NCI-H2196 (cell line): Measurements from ENCODE around the gene GLYATL1.

Experiments used
- DNase-seq: peaks from one replicate; lab custom pipeline; 2025; ENCODE audit not compliant: unreplicated experiment; lab: John Stamatoyannopoulos, UW

GLYATL1 gene

DNA sequence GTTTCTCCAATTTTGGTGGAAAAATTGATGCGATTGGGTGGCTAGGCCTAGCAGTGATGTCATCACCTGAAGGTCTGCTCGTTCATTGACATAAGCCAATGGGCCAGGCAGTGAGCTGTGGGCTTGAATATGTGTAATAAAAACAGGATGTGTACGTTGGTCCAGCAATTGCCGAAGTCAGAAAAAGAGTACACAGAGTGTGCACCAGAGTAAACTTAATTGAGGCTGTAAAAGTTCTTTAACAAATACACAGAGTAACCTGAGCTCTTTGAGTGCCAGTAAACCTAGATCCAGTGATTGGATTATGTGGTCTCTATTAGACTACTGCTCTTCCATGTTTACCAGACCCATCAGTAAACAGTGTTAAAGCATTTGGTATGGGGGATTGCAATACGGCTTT is 13.0 kb upstream of the GLYATL1 start:
- DNase-seq, result peak; percentile 28

DNA sequence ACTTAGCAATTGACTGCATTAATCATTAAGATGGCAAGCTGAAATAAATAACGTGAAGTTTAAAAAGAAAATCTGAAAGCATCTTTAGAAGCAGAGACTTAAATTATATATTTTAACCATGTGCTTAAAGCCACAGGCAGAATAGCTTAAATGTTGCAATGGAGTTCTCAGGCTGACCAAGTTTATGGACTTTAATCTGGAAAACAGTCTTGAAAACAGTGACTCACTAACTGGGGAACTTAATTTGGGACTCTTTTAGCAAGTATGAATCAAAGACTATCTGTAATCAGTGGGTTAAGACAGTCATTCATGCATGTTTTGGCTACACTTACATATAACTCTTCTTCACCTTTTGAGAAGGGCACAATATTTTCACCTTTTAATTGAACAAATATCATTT is 12.6 kb upstream of the GLYATL1 start:
- no peak for DNase-seq

DNA sequence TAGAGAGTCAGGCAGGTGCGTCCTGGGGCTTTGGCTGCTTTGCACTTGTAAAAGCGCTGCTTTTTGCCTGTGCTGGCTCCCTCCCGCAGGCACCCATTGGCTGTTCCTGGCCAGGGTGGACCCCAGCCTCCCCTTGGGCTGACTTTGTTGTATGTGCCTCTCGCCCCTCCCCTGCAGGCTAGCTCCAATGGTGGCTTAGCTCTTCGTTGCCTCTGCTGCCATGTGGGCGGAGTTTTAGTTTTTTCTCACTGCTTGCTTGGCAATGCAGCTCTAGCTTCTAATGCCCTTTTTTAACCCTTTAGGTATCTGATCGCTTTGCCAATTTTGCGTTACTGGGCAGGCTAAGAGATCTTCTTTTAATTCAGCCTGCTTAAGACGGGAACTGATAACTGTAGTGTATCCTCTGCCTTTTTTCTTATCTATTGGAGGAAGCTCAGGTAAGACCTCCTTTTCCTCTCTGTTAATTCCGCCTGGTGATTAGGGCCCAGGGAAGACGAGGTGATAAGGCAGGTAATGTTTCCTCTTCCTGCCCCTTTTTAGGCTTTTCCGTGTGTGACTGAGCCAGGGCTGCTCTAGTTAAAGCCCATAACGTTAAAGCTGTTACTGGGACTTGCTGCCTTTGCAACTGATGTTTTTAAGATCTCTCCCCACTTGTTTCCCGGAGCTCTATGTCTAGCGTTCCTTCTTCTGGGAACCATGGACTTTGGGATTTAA is 11.7 kb upstream of the GLYATL1 start:
- DNase-seq, result peak; percentile 82

DNA sequence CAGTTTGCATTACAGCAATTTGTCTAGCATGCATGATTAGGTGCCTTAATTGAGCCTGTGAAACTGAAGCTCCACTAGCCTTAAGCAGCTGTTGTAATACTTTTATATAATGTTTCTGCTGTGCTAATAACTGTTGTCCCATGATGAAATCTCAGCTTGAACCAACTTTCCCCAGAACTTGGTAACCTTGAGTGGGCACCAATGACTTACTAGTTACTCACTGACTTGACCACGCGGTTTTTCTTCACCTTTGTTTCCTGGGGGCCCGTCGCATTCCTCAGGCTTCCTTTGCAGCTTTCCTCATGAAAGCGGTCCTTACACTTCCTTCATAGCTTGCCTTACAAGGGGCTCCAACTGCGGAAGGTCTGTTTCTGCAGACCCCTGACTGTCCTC is 11.2 kb upstream of the GLYATL1 start:
- no peak for DNase-seq

DNA sequence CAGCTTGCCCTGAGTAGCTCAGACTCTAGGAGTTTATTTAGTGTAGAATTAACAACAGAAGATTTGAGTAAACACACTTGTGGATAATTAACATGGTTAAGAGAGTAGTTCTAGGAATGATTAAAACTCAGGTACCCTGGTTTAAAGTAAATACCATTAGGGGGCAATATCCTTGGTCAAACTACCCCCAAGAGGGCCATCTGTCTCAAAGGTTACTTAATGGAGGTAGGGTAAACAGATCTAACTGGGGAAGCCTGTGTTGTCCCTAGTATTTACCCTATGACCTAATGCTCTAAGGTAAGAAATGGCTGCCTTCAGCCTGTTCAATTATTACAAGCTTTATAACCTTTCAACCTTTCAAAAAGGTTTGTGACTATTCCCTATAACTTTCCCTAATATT is 10.6 kb upstream of the GLYATL1 start:
- peak; percentile 42 for DNase-seq

DNA sequence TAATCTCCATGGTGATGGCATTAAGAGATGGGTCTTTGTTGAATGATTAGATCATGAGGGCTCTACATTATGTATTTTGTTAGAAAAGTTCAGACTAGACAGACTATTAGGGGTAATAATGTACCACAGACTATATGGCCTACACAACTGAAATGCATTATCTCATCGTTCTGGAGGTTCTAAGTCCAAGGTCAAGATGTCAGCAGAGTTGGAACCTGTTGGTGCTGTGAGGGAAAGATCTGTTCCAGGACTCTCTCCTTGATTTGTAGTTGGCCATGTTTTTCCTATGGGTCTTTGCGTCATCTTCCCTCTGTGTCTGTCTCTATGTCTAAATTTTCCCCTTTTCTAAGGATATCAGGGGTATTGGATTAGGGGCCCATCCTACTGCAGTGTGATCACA is 8.4 kb upstream of the GLYATL1 start:
- DNase-seq, result no peak

DNA sequence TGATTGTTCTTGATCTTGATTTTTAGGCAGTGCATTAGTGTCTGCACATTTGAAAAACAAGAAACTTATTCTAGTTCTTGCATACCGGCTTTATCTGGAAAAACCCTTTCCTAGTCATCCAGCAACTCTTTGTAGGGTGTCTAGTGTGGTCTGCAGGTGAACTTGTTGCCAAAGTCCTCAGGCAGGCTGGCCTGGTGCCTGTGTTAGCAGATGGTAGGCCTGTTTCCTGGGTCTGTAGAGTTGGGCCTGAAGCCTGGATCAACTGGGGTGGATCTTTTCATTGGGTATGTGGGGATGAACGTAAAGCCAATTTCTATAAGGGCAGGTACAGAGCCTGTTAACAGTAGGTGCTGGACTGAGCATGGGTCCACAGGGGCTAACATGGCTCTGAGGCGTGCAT is 5.6 kb upstream of the GLYATL1 start:
- DNase-seq, result no peak

DNA sequence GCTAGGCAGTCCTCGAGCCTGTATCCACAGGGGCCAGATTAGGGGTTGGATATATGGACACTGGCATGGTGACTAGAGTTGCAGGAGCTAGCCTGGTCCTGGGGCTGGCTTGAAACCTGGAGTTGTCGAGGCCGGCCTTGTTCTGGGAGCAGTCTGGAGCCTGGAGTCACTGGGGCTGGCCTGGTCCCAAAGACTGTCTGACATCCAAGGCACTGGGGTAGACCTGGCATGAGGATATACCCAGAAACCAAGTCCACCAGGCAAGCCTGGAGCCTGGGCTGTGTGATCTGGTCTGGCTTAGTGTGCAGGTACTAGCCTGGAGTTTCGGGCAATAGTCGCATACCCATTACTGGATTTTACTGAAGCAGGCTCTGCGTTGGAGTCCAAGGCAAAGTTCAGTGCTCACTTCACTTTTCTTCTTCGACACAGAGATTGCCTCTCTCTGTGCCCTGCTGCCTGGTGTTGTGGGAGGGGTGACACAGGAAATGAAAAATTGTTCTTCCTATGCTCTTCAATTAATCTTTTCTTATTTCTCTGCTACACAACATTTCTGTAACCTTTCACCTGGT is 4.3 kb upstream of the GLYATL1 start:
- no peak for DNase-seq

DNA sequence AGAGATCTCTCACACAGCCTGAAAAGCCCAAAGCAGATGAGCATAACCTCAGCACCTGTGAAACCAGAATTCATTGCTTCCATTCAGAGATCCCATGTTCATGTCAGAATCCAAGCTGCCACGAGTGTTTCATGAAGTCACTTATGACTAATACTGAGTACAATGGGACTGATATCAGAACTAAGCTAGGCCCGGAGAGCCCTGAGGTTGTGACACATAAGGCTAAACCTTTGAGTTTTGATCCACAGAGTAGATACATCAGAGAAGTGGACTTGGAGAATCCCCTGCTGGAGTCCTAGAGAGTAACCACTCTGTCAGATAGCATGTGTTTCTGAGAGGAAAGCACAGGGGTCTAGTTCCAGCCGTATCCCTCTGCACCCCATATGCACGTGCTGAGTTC is 890 bp upstream of the GLYATL1 start:
- no peak for DNase-seq

DNA sequence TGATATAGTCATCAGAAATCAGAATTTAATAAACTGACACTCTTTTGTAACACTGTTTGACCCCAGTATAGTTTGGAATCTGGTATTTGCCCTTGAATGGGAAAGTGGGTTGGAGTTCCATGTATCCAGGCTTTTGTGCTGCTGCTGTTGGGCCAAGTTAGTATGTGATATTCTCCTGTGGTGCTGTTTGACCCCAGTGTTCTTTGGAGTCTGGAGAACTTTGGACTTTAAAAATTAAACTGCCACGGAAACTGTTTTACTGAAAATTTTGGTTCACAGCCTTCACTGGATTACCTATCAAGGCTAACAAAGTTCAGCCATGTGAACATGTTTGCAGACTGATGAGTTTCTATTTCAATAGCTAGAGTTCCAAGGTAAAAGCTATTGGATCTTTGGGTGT is 740 bp downstream of the GLYATL1 start:
- no peak for DNase-seq

DNA sequence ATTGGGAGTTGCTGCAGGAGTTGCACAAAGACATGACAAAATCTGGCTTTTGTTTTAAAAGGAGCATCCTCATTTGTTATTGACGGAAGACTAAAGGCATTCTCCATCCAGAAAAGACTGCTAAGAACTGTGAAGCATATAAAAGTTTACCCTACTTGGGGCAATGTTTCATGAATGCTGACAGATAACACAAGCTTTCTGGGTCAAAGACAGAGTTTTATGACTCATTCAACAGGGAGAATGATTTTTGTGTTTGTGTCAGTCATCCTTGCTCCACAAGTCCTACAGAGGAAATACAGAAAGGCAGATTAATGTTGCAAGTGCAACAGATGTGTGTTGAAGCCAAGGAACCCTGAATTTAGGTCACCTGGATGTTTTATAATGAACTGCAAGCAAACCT is 2.5 kb downstream of the GLYATL1 start:
- DNase-seq, result no peak

DNA sequence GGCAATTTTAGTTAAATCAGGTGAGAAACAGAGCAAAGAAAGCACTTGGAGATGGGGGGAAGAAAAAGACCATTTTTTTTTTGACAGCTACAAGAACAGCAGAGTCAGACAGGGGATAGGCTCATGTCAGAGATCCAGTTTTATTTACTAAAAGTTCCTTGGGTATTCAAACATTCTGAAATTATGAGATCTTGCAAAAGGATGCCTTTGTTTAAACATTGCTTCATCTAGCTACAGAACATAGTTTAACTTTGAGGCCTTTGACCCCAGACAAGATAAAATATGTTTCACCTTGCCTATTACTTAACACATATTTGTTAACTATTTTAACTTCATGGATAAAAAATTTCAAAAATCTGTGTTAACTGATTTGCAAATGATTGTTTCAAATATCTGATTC is 6.4 kb downstream of the GLYATL1 start:
- no peak for DNase-seq

DNA sequence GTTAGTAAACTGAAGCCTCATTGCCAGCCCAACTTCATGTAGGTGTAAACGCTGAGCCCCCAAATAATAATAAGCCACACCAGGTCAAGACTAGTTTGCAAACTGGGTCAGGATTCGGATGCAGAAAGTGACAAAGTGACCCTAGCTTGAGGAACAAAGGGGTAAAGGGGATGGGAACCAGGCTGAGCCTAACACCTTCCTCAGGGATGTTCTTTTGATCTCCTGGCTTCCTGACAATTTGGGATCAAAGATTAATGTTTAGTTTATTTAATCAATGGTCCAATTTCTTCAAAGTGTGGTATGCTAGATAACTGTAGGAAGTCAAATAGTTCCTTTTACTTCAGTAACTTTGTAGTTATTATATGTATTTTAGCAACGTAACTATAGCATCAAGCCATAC is 9.9 kb downstream of the GLYATL1 start:
- DNase-seq, result no peak

DNA sequence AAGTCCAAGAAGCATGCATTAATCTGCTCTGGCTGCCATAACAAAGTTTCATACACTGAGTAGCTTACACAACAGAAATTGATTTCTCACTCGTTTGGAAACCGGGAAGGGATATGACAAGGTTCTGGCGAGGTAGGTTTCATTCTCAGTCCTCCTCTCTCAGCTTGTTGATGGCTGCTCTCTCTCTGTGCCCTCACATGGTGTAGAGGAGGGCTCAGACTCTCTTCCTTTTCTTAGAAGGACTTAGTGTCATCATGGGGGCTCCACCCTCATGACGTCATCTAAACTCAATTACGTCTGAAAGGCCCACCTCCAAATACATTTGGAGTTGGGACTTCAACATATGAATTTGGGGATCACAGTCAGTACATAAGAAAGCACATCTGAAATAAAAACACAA is 18.6 kb downstream of the GLYATL1 start:
- DNase-seq, result no peak

DNA sequence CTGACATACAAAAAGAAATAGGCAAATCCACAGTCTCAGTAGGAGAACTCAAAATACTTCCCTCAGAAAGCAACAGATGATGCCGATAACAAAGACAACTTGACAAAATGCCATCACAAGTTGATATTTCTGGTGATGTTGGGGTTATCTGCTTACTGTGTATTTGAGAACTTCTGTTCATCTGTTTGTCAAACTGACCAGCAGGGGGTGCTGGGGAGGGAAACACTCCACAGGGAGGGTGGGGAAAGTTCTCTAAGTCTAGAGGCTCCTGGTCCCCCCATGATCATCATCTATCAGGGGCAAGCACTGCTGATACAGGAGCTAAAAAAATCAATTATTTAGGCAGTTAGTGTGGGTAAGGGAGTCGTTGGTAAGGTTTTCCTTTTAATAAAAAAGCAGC is 19.2 kb downstream of the GLYATL1 start:
- DNase-seq, result no peak

DNA sequence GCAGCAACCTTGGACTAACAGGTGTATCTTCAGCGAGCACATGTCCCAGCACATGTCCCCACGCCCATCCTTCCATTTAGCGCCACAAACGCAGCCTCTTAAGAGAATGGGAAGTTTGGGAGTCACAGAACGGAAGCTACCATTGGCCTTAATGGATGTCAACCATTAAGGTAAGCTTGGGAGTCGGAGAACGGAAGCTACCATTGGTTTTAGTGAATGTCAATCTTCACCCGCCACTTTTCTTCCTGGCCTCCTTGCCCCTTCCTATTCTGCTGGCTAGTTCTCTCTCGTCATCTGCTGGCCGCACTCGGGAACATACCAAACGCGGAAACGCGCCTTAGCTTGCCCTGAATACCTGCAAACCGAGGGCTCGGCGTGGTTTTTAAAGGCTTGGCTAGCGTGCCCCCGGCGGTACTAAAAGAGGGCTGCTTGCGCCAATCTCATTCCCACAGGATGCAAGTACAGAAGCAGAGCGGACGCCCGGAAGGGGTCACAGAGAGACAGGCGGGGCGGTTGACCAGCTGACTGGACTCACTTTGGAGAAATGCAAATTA is 24.3 kb downstream of the GLYATL1 start:
- no peak for DNase-seq

DNA sequence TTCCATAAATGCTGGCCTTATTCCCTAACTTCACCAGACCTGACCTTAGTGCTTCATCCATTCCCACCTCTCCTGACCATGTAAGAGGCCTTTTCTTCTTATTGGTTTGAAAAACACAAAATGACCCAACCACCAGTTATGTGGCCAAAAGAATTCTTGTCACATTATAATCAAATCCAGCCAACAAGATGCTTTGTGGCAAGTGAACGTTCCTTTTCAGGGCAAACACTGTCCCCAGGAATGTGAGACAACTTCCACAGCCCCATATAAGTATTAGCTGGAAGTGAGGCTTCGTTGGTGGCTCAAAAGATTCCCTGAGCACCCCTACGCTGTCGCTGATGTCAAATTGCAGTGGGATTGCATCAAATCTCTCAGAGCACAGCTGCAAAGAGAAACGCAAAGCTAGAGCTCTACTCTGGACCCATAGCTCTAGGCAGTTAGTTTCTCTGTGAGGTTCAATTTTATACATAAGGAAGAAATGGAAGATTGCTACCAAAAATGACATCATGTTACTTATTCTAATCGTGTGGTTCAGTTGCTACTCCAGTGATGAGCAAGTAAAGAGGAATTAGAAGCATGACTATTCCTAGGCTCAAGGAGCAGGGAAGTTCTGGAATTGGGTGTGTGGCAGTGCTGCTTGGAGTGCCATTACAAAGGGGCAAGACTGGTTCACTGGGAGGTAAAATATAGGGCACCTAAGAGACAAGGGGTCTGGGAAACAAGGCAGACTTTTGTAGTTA is 26.1 kb downstream of the GLYATL1 start:
- no peak for DNase-seq

DNA sequence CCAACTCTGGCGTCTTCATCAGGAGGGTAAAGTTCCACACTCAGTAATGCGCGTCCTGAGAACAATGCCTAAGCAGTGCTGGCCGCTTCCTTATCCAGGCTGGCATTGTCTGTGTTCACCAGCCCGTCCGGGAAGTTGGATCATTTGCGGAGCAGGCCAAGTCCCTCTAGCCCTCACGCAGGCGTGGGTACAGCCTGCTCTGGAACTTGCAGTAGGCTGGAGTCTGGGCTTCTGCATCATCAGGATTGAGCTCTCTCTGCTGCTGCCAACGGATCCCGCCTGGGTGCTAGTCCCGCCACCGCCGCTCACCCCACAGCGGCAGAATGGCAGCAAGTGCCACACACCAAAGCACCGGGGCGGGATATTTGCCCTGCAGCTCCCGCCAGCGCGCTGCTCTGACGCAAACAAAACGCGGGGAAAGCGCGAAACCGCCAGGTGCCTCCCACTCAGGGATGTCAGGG is 29.0 kb downstream of the GLYATL1 start:
- DNase-seq, result no peak

DNA sequence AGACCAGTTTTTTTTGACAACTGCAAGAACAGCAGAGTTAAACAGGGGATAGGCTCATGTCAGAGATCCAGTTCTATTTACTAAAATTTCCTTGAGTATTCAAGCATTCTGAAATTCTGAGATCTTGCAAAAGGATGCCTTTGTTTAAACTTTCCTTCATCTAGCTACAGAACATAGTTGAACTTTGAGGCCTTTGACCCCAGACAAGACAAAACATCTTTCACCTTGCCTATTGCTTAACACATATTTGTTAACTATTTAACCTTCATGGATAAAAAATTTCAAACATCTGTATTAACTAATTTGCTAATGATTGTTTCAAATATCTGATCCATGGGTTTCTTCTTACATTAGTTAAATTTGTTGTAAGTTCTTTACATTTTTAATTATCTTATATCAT is 38.2 kb downstream of the GLYATL1 start:
- no peak for DNase-seq

DNA sequence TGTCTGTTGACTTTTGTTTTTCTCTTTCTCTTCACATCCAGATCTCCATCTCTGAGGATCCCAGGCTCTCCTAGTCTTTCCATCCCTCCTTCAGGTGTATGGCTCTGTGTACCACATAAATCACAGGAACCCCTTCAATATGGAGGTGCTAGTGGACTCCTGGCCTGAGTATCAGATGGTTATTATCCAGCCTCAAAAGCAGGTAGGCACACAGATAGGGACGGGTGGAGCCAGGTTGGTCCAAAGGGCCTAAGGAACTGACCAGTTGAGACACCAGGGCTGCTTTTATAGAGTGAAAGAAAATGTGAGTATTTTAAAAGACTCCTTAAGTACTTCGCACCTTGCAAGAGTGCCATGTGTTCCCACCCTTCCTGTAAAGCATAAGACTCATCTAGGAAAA is 39.9 kb downstream of the GLYATL1 start:
- DNase-seq, result no peak

DNA sequence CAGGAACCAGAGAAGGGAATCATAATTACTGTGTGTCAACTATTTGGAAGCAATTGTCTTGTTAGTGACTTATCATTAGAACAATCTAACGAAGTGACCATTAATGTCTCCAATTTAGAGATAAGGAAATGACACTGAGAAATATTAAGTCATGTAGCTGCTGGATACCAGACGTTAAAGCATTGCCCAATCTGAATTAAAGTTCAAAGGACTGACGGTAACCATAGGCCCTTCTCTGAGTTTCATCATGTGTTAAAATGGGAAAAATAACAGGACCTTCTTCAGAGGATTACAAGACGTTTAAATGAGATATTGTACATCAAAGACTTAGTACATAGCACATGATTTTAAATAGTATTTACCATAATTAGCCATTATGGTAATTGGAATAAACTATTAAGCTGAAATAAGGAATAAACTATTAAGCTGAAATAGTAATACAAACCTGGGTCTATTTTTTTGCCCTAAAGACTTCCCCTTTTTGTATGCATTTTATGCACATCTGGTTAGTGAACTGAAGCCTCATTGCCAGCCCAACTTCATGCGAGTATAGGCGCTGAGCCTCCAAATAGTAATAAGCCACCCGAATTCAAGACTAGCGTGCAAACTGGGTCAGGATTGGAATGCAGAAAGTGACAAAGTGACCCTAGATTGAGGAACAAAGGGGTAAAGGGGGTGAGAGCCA is 41.0 kb downstream of the GLYATL1 start:
- DNase-seq, result no peak

DNA sequence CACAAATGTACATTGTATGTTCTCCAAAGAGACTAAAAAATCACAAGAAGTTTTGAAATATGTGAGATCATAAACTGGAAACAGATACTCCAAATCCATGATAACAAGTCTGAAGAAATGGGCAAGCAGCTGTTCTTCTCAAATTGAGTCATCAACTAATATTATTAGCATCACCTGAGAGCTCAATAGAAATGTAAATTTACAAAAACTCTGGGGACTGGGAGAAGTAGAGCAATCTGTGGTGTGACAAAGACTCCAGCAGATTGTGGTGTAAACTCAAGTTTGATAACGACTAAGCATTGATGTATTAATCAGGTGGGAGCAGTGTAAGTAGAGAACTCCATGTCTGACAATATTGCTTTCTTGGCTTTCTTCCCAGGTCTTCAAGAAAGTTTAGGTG is 53.2 kb downstream of the GLYATL1 start:
- DNase-seq, result no peak
